Spinal cord (tissue), 10 donors: ENCODE measurements around the gene GTF2IRD1. TPM values are rescaled to one million over a fixed set of nuclear protein-coding genes. Genes with fewer than 3 reads are reported as not detected.
"Not testable (repeated sequence)": the region's sequence is repeated elsewhere in the genome, so short reads cannot be mapped to it uniquely, and the experiment has no call there.

Experiments used
- DNase-seq, 6 donors: peaks; one replicate each; pipeline versions ENCODE4 v3.0.0 to v3.0.0-alpha.2; 2013 to 2015; ENCODE audit warnings: low spot score in 6 of 6, low read depth in 4 of 6
- H3K27ac ChIP-seq: one replicate; pipeline ENCODE4 v1.5.1; 2013; ENCODE audit warnings: low read depth, low read length, control low read depth
- H3K27me3 ChIP-seq: one replicate; pipeline ENCODE4 v1.6.1; 2013; ENCODE audit warnings: low read length; ENCODE audit not compliant: control insufficient read depth, insufficient read depth
- H3K36me3 ChIP-seq: one replicate; pipeline ENCODE4 v1.6.1; 2013; ENCODE audit warnings: low read length; ENCODE audit not compliant: control insufficient read depth, insufficient read depth
- H3K4me1 ChIP-seq: one replicate; pipeline ENCODE4 v1.6.1; 2013; ENCODE audit warnings: low read length; ENCODE audit not compliant: control insufficient read depth, insufficient read depth
- H3K4me3 ChIP-seq: one replicate; pipeline ENCODE4 v1.5.1; 2013; ENCODE audit warnings: low read depth, low read length, control low read depth
- H3K9me3 ChIP-seq: one replicate; pipeline ENCODE4 v1.6.1; 2013; ENCODE audit warnings: low read length; ENCODE audit not compliant: control insufficient read depth, insufficient read depth
- WGBS: methylation state at CpG from one replicate; pipeline ENCODE4 v1.1.5; 2013; ENCODE audit warnings: missing lambda C conversion rate; ENCODE audit not compliant: insufficient coverage; 5-methylcytosine and 5-hydroxymethylcytosine counted together
- polyA plus RNA-seq, 2 donors: library from polyadenylated mRNA; unstranded; fragments of 120-200 nt; gene quantifications; one replicate each; pipeline ENCODE4 v1.2.1, GENCODE V29; 2013; ENCODE audit not compliant: insufficient read length in 2 of 2
- total RNA-seq, 2 donors: library from RNA; depleted of rRNA in 1 of 2; stranded (reverse); fragments of 120-200 nt in 1 of 2; fragments of >200 nt in 1 of 2; gene quantifications; one replicate each; pipeline versions ENCODE4 v1.2.3 to v1.2.4, GENCODE V29; 2013 to 2014
- donor health status: healthy.

The GTF2IRD1 gene
- total and polyA plus RNA-seq, 4 donors = 10.0 to 33.5 (median 19.3) TPM

- DNase-seq = no peak
- Histone ChIP-seq H3K36me3 (peaks cover 86% of the 10 kb centered on the region), H3K9me3 (no peaks in the 10 kb centered on the region), H3K27ac (no peak overlapping the region), H3K4me3 (no peak overlapping the region), H3K27me3 (no peaks in the 10 kb centered on the region), H3K4me1 (no peaks in the 10 kb centered on the region)
- 100% methylated on average over 8 of the region's 10 CpGs for WGBS
Observed at GRCh38 chr7:74521855-74522254, 68.1 kb downstream of the GTF2IRD1 start.

- H3K4me1 ChIP-seq = no peaks in the 10 kb centered on the region
- H3K36me3 ChIP-seq = peaks cover 89% of the 10 kb centered on the region
- H3K9me3 ChIP-seq = no peaks in the 10 kb centered on the region
- no CpG with 5 or more reads among the region's 1 CpG for whole genome bisulfite sequencing
- no peaks in the 10 kb centered on the region for H3K27me3 ChIP-seq
- no peak overlapping the region for H3K27ac ChIP-seq
- H3K4me3 ChIP-seq = no peak overlapping the region
- no peak for DNase-seq
Observed at GRCh38 chr7:74522281-74522905, 68.7 kb downstream of the GTF2IRD1 start.

GRCh38 chr7:74523015-74523414 lies 69.3 kb downstream of the GTF2IRD1 start:
- no peak overlapping the region for H3K27ac ChIP-seq
- DNase-seq = no peak
- peaks cover 87% of the 10 kb centered on the region for H3K36me3 ChIP-seq
- 100% methylated on average over 4 of the region's 4 CpGs for WGBS
- no peaks in the 10 kb centered on the region for H3K27me3 ChIP-seq
- no peaks in the 10 kb centered on the region for H3K9me3 ChIP-seq
- H3K4me1 ChIP-seq = no peaks in the 10 kb centered on the region
- no peak overlapping the region for H3K4me3 ChIP-seq

GRCh38 chr7:74525140-74525539 lies 71.4 kb downstream of the GTF2IRD1 start:
- no peak overlapping the region for H3K4me3 ChIP-seq
- no peak overlapping the region for H3K27ac ChIP-seq
- DNase-seq = no peak
- WGBS = 88% methylated on average over 6 of the region's 6 CpGs
- H3K4me1 ChIP-seq = no peaks in the 10 kb centered on the region
- H3K27me3 ChIP-seq = no peaks in the 10 kb centered on the region
- no peaks in the 10 kb centered on the region for H3K9me3 ChIP-seq
- H3K36me3 ChIP-seq = peaks cover 85% of the 10 kb centered on the region

DNA sequence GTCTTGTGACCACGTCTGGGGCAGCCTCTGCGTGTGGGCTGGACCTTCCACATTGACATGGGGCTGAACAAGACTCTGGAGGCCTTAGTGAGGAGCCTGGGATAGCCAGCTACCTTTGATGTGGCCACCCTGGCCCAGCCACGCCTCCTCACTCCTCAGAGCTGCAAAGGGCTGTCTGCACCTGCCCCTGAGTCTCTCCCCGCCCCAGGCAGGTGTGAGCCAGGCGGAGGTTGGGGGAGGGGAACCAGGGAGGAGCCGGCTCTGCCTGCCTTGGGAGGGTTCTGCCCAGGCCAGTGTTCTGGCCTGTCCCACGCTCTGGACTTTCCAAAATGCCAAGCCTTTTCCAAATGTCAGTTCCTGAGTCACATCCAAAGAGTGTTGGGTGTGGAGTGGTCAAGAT lies 72.2 kb downstream of the GTF2IRD1 start:
- Histone ChIP-seq H3K36me3 (peaks cover 83% of the 10 kb centered on the region), H3K4me3 (no peak overlapping the region), H3K4me1 (no peaks in the 10 kb centered on the region), H3K9me3 (no peaks in the 10 kb centered on the region), H3K27ac (no peak overlapping the region), H3K27me3 (no peaks in the 10 kb centered on the region)
- no peak for DNase-seq
- 82% methylated on average over 7 of the region's 7 CpGs for WGBS

DNA sequence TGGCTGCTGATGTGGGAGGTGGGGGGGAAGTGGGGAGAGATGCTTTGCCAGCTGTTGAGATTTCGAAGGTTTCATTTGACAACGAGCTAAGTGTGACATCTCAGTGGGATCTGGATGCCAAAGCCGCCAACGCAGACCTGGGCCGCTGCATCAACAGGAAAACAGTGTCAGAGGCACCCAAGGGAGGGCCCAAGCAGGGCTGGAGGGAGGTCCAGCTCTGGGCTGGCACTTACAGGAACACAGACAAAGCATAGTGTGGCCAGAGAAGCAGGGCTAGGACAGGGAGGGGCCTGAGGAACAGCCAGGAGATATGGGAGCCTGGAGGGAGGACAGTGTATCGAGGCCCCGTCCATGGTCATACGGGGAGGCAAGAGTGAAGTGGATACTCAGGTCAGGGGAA lies 73.1 kb downstream of the GTF2IRD1 start:
- DNase-seq = no peak
- H3K36me3 ChIP-seq = peaks cover 83% of the 10 kb centered on the region
- H3K27ac ChIP-seq = no peak overlapping the region
- no peaks in the 10 kb centered on the region for H3K9me3 ChIP-seq
- H3K4me3 ChIP-seq = no peak overlapping the region
- H3K4me1 ChIP-seq = no peaks in the 10 kb centered on the region
- no peaks in the 10 kb centered on the region for H3K27me3 ChIP-seq
- WGBS = 84% methylated on average over 8 of the region's 8 CpGs

DNA sequence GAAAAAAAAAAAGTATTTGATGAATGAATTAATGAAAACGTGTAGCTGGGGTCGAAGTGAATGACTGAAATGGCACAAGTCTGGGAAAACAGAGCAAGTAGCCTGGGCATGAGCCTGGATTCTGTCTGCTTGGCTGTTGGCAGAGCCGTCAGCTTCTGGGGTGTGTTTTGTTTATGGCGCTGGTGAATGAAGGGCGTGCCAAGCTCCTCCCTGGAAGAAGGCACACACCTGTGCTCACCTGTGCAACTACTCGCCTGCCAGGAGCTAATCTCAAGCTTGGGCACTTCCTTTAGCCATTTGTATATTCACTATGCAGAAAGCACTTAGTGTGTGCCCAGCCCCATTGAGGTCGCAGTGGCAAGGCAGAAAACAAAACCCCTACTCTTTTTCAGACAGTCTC lies 74.1 kb downstream of the GTF2IRD1 start:
- Histone ChIP-seq H3K4me1 (no peaks in the 10 kb centered on the region), H3K36me3 (peaks cover 86% of the 10 kb centered on the region), H3K27ac (no peak overlapping the region), H3K27me3 (no peaks in the 10 kb centered on the region), H3K9me3 (no peaks in the 10 kb centered on the region), H3K4me3 (no peak overlapping the region)
- DNase-seq = no peak
- WGBS = 92% methylated on average over 7 of the region's 7 CpGs

DNA sequence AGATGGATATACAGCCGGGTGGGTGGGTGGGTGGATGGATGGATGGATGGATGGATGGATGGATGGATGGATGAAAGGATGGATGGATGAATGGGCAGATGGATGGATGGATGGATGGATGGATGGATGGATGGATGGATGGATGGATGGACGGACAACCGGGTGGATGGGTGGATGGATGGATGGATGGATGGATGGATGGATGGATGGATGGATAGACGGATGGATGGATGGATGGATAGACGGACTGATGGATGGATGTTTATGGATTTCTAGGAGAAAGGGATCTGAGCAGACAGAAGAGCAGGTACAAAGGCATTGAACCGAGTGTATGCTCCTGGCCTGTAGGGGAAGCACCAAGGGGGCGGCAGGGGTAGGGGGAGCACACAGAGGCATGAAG lies 75.1 kb downstream of the GTF2IRD1 start:
- DNase-seq, H3K9me3 ChIP-seq, H3K27ac ChIP-seq, H3K27me3 ChIP-seq, H3K4me1 ChIP-seq, H3K4me3 ChIP-seq: not testable (repeated sequence)
- H3K36me3 ChIP-seq = peaks cover 86% of the 10 kb centered on the region
- 97% methylated on average over 7 of the region's 7 CpGs for whole genome bisulfite sequencing

DNA sequence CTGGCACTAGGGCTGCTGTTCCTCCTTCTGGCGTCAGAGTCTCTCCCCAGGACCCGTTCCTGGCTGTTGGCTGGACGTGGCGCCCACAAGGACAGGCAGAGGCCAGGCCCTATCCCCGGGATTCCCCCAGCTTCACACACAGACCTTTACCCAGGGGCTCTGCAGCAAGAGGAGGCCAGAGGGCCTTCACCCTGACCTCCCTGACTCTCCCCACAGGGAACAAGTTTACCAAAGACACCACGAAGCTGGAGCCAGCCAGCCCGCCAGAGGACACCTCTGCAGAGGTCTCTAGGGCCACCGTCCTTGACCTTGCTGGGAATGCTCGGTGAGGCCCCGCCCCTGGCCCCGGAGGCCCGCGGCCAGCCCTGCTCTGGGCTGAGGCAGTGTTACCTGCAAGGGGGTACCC lies 82.2 kb downstream of the GTF2IRD1 start:
- DNase-seq = no peak
- no peaks in the 10 kb centered on the region for H3K9me3 ChIP-seq
- H3K27me3 ChIP-seq = no peaks in the 10 kb centered on the region
- no peak overlapping the region for H3K27ac ChIP-seq
- H3K36me3 ChIP-seq = peaks cover 87% of the 10 kb centered on the region
- 81% methylated on average over 11 of the region's 13 CpGs for WGBS
- no peak overlapping the region for H3K4me3 ChIP-seq
- H3K4me1 ChIP-seq = no peaks in the 10 kb centered on the region

DNA sequence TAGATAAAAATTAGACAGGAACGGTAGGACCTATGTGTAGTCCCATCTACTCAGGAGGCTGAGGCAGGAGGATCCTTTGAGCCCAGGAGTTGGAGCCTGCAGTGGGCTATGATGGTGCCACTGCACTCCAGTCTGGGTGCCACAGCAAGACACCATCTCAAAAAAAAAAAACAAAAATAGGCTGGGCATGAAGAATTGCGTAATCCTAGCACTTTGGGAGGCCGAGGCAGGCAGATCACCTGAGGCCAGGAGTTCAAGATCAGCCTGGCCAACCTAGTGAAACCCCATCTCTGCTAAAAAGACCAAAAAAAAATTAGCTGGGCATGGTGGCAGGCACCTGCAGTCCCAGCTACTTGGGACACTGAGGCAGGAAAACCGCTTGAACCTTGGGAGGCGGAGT lies 88.2 kb downstream of the GTF2IRD1 start:
- peaks cover 78% of the 10 kb centered on the region for H3K36me3 ChIP-seq
- not testable (repeated sequence) for H3K27ac ChIP-seq, H3K9me3 ChIP-seq, H3K27me3 ChIP-seq, DNase-seq, H3K4me3 ChIP-seq, H3K4me1 ChIP-seq
- 89% methylated on average over 5 of the region's 5 CpGs for WGBS
